ENCODE measurements around the gene C16orf54. TPM values are rescaled to one million over a fixed set of nuclear protein-coding genes. Genes with fewer than 3 reads are reported as not detected.
"Not testable (repeated sequence)": the region's sequence is repeated elsewhere in the genome, so short reads cannot be mapped to it uniquely, and the experiment has no call there.

The C16orf54 gene
- total RNA-seq, 1 donor from 2014 or later: 2.1 TPM

GRCh38 chr16:29763326-29763725, 17.5 kb upstream of the C16orf54 start:
- H3K9me3 Mint-ChIP-seq: no peaks in the 10 kb centered on the region
- no peak for TF ChIP-seq CTCF (conservative IDR thresholded peaks at IDR 0.05)
- no peaks in the 10 kb centered on the region for H3K27me3 Mint-ChIP-seq
- no peak overlapping the region for H3K4me3 Mint-ChIP-seq
- DNase-seq (ENCODE audit: extremely low spot score, unreplicated experiment): no peak
- H3K36me3 Mint-ChIP-seq: no peaks in the 10 kb centered on the region
- H3K27ac Mint-ChIP-seq: no peak overlapping the region
- peaks cover 7% of the 10 kb centered on the region for H3K4me1 Mint-ChIP-seq (ENCODE audit: unreplicated experiment)

DNA sequence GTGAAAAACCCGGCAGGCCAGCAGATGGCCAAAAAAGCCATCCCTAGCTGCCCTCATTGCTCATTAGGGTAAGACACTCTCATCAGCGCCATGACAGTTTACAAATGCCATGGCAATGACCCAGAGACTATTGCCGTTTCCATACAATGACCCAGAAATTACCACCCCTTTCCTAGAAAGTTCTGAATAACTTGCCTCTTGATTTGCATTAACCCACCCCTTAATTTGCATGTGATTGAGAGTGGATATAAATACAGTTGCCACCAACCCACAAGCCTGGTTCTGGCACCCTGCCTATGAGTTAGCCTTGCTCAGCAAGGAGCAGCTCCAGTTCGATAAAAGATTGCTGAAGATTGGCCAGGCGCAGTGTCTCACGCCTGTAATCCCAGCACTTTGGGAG, 16.1 kb upstream of the C16orf54 start:
- H3K36me3 Mint-ChIP-seq: no peaks in the 10 kb centered on the region
- DNase-seq (ENCODE audit: extremely low spot score, unreplicated experiment): no peak
- TF ChIP-seq CTCF (conservative IDR thresholded peaks at IDR 0.05): no peak
- H3K4me3 Mint-ChIP-seq: no peak overlapping the region
- no peak overlapping the region for H3K27ac Mint-ChIP-seq
- peaks cover 8% of the 10 kb centered on the region for H3K4me1 Mint-ChIP-seq (ENCODE audit: unreplicated experiment)
- H3K27me3 Mint-ChIP-seq: no peaks in the 10 kb centered on the region
- no peaks in the 10 kb centered on the region for H3K9me3 Mint-ChIP-seq

DNA sequence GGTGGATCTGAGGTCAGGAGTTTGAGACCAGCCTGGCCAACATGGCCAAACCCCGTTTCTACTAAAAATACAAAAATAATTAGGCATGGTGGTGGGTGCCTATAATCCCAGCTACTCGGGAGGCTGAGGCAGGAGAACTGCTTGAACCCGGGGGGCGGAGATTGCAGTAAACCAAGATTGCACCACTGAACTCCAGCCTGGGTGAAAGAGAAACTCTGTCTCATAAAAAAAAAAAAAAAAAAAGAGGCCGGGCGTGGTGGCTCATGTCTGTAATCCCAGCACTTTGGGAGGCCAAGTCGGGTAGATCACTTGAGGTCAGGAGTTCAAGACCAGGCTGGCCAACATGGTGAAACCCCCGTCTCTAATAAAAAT, 15.5 kb upstream of the C16orf54 start:
- not testable (repeated sequence) for H3K9me3 Mint-ChIP-seq; H3K27ac Mint-ChIP-seq; H3K36me3 Mint-ChIP-seq; H3K27me3 Mint-ChIP-seq; H3K4me3 Mint-ChIP-seq; DNase-seq (ENCODE audit: extremely low spot score, unreplicated experiment)
- peaks cover 12% of the 10 kb centered on the region for H3K4me1 Mint-ChIP-seq (ENCODE audit: unreplicated experiment)

DNA sequence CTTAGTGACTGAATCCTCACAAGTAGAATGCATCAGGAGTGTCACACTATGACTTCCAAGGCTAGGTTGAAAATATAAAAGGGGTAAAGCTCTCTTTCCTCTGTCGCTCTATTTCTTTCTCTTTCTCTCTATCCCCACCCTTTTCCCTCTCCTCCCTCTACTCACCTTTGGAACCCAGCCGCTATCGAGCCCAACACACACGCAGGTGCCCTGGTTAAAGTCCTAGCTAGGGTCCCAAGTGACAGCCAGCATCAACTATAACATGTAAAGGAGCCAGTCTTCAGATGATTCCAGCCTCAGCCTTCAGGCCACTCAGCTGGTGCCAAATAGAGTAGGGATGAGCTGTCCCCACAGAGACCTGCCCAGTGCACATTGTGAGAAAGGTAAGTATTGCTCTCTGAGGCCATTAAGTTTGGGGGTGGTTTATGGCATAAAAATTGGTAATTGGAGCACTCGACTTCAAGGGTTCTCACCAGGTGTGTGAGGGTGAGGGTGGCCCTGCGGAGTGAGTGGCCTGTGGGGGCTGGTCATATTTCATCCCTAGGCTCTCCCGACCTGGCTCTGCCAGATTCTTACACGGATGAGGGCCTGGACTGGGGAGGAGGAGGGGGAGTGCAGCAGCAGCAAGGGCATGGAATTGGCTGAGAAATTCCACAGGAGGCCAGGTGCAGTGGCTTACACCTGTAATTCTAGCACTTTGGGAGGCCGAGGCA, 14.9 kb upstream of the C16orf54 start:
- TF ChIP-seq CTCF (conservative IDR thresholded peaks at IDR 0.05): no peak

GRCh38 chr16:29757950-29758466, 12.2 kb upstream of the C16orf54 start:
- Mint-ChIP-seq H3K36me3 (no peaks in the 10 kb centered on the region), H3K27ac (peak overlapping the region; percentile 34), H3K4me1 (ENCODE audit: unreplicated experiment) (peaks cover 12% of the 10 kb centered on the region), H3K4me3 (no peak overlapping the region), H3K9me3 (no peaks in the 10 kb centered on the region), H3K27me3 (no peaks in the 10 kb centered on the region)
- TF ChIP-seq CTCF (conservative IDR thresholded peaks at IDR 0.05): peak; percentile 27
- no peak for DNase-seq (ENCODE audit: extremely low spot score, unreplicated experiment)

More for the DNA sequence above, 14.9 kb upstream of the C16orf54 start:
- H3K9me3 Mint-ChIP-seq: no peaks in the 10 kb centered on the region
- DNase-seq (ENCODE audit: extremely low spot score, unreplicated experiment): no peak
- no peaks in the 10 kb centered on the region for H3K36me3 Mint-ChIP-seq
- H3K27me3 Mint-ChIP-seq: no peaks in the 10 kb centered on the region
- H3K27ac Mint-ChIP-seq: peak overlapping the region; percentile 79
- H3K4me3 Mint-ChIP-seq: peak overlapping the region; percentile 28
- peaks cover 12% of the 10 kb centered on the region for H3K4me1 Mint-ChIP-seq (ENCODE audit: unreplicated experiment)

GRCh38 chr16:29757086-29757485, 11.3 kb upstream of the C16orf54 start:
- H3K27ac Mint-ChIP-seq: not testable (repeated sequence)

More at GRCh38 chr16:29757086-29757485, 11.3 kb upstream of the C16orf54 start:
- not testable (repeated sequence) for H3K36me3 Mint-ChIP-seq; H3K9me3 Mint-ChIP-seq; H3K4me3 Mint-ChIP-seq; H3K27me3 Mint-ChIP-seq; DNase-seq (ENCODE audit: extremely low spot score, unreplicated experiment)
- H3K4me1 Mint-ChIP-seq (ENCODE audit: unreplicated experiment): peaks cover 12% of the 10 kb centered on the region
